ENCODE data around the gene FEM1B. TPM values are rescaled to one million over a fixed set of nuclear protein-coding genes. Genes with fewer than 3 reads are reported as not detected.
A peak's percentile ranks its signal among the peaks of the same experiment; 100 is the strongest.

The FEM1B gene
- total and polyA plus RNA-seq, 4 experiments from 2014 or later = 19.0 to 49.1 (median 38.5) TPM

GRCh38 chr15:68300115-68300940, 22.8 kb downstream of the FEM1B start:
- peaks cover 17% of the 10 kb centered on the region for H3K4me1 ChIP-seq (ENCODE audit: insufficient read depth, low read length)
- no peaks in the 10 kb centered on the region for H3K36me3 ChIP-seq (ENCODE audit: insufficient read depth, low read length)
- no peak for DNase-seq
- peak overlapping the region in 4 of 7 donors; percentile 58 to 91 (median 71) for H3K27ac Mint-ChIP-seq
- H3K4me3 ChIP-seq (ENCODE audit: low read length in 2 of 2) = no peak overlapping the region
- H3K4me3 Mint-ChIP-seq = peak overlapping the region in 1 of 8 donors; percentile 81
- H3K27me3 ChIP-seq (ENCODE audit: insufficient read depth, low read length) = no peaks in the 10 kb centered on the region
- CTCF ChIA-PET (ENCODE audit: partially characterized antibody) = interaction anchor here (0.9 kb wide), 1 partner anchor 11 kb away, joined by 3 read pairs; no protein-coding TSS in a partner anchor
- intact Hi-C loops (cut with micrococcal nuclease) = no loop called here
- no peaks in the 10 kb centered on the region for H3K27me3 Mint-ChIP-seq
- no peaks in the 10 kb centered on the region for H3K9me3 Mint-ChIP-seq
- H3K36me3 Mint-ChIP-seq = no peaks in the 10 kb centered on the region
- no peaks in the 10 kb centered on the region for H3K9me3 ChIP-seq (ENCODE audit: control insufficient read depth in 1 of 2, low read length in 2 of 2)
- POLR2A ChIA-PET (ENCODE audit: partially characterized antibody) = interaction anchor here (0.9 to 3.2 kb wide), 2 partner anchors 23 to 47 kb away, joined by 3 to 26 read pairs; partner anchors contain the start of gene FEM1B
- H3K4me1 Mint-ChIP-seq = peaks cover 13 to 35% (median 22%) of the 10 kb centered on the region in 4 donors
- H3K27ac ChIP-seq (ENCODE audit: low read depth, low read length) = no peak overlapping the region

GRCh38 chr15:68301301-68301700, 23.8 kb downstream of the FEM1B start:
- Mint-ChIP-seq H3K9me3 (no peaks in the 10 kb centered on the region), H3K36me3 (no peaks in the 10 kb centered on the region), H3K27ac (peak overlapping the region in 2 of 7 donors; percentile 19 to 68), H3K4me1 (peaks cover 16 to 39% (median 25%) of the 10 kb centered on the region in 4 donors), H3K27me3 (peaks cover 0 to 3% of the 10 kb centered on the region in 2 donors), H3K4me3 (no peak overlapping the region)
- H3K9me3 ChIP-seq (ENCODE audit: control insufficient read depth in 1 of 2, low read length in 2 of 2) = no peaks in the 10 kb centered on the region
- no peaks in the 10 kb centered on the region for H3K27me3 ChIP-seq (ENCODE audit: insufficient read depth, low read length)
- DNase-seq = no peak
- H3K4me1 ChIP-seq (ENCODE audit: insufficient read depth, low read length) = peaks cover 17% of the 10 kb centered on the region
- no peak overlapping the region for H3K4me3 ChIP-seq (ENCODE audit: low read length in 2 of 2)
- no peaks in the 10 kb centered on the region for H3K36me3 ChIP-seq (ENCODE audit: insufficient read depth, low read length)
- ChIA-PET CTCF (ENCODE audit: partially characterized antibody) (no interaction called here), POLR2A (ENCODE audit: partially characterized antibody) (no interaction called here)
- intact Hi-C loops (cut with micrococcal nuclease) = no loop called here
- H3K27ac ChIP-seq (ENCODE audit: low read depth, low read length) = no peak overlapping the region

GRCh38 chr15:68302729-68303128, 25.2 kb downstream of the FEM1B start:
- Histone ChIP-seq H3K9me3 (ENCODE audit: control insufficient read depth in 1 of 2, low read length in 2 of 2) (no peaks in the 10 kb centered on the region), H3K4me1 (ENCODE audit: insufficient read depth, low read length) (peaks cover 17% of the 10 kb centered on the region), H3K27me3 (ENCODE audit: insufficient read depth, low read length) (no peaks in the 10 kb centered on the region), H3K4me3 (ENCODE audit: low read length in 2 of 2) (no peak overlapping the region), H3K27ac (ENCODE audit: low read depth, low read length) (no peak overlapping the region), H3K36me3 (ENCODE audit: insufficient read depth, low read length) (no peaks in the 10 kb centered on the region)
- H3K27ac Mint-ChIP-seq = no peak overlapping the region
- no peaks in the 10 kb centered on the region for H3K36me3 Mint-ChIP-seq
- H3K4me3 Mint-ChIP-seq = no peak overlapping the region
- DNase-seq = no peak
- peaks cover 20 to 44% (median 31%) of the 10 kb centered on the region in 4 donors for H3K4me1 Mint-ChIP-seq
- no peaks in the 10 kb centered on the region for H3K9me3 Mint-ChIP-seq
- peaks cover 0 to 4% of the 10 kb centered on the region in 2 donors for H3K27me3 Mint-ChIP-seq
- ChIA-PET CTCF (ENCODE audit: partially characterized antibody) (interaction anchor here (8.0 kb wide), 1 partner anchor 50 kb away, joined by 95 read pairs; no protein-coding TSS in a partner anchor), POLR2A (ENCODE audit: partially characterized antibody) (interaction anchor here (0.5 to 1.3 kb wide), 2 partner anchors 26 to 760 kb away, joined by 3 to 5 read pairs; partner anchors contain the start of genes FEM1B and MAP2K5)
- intact Hi-C loops (cut with micrococcal nuclease) = no loop called here

- POLR2A ChIA-PET (ENCODE audit: partially characterized antibody) = interaction anchor here (0.5 to 1.3 kb wide), 2 partner anchors 26 to 761 kb away, joined by 3 to 5 read pairs; partner anchors contain the start of genes FEM1B and MAP2K5
- Mint-ChIP-seq H3K36me3 (no peaks in the 10 kb centered on the region), H3K4me1 (peaks cover 17 to 40% (median 28%) of the 10 kb centered on the region in 4 donors), H3K27ac (no peak overlapping the region), H3K9me3 (no peaks in the 10 kb centered on the region), H3K4me3 (no peak overlapping the region), H3K27me3 (peaks cover 0 to 4% of the 10 kb centered on the region in 2 donors)
- peaks cover 17% of the 10 kb centered on the region for H3K4me1 ChIP-seq (ENCODE audit: insufficient read depth, low read length)
- H3K4me3 ChIP-seq (ENCODE audit: low read length in 2 of 2) = no peak overlapping the region
- CTCF ChIA-PET (ENCODE audit: partially characterized antibody) = interaction anchor here (8.0 kb wide), 1 partner anchor 51 kb away, joined by 95 read pairs; no protein-coding TSS in a partner anchor
- DNase-seq = no peak
- intact Hi-C loops (cut with micrococcal nuclease) = no loop called here
- no peak overlapping the region for H3K27ac ChIP-seq (ENCODE audit: low read depth, low read length)
- no peaks in the 10 kb centered on the region for H3K36me3 ChIP-seq (ENCODE audit: insufficient read depth, low read length)
- no peaks in the 10 kb centered on the region for H3K9me3 ChIP-seq (ENCODE audit: control insufficient read depth in 1 of 2, low read length in 2 of 2)
- no peaks in the 10 kb centered on the region for H3K27me3 ChIP-seq (ENCODE audit: insufficient read depth, low read length)
These were observed 25.6 kb downstream of the FEM1B start for GRCh38 chr15:68303134-68303533.

- H3K4me1 Mint-ChIP-seq = peaks cover 15 to 35% (median 23%) of the 10 kb centered on the region in 4 donors
- peak overlapping the region in 1 of 7 donors; percentile 83 for H3K27ac Mint-ChIP-seq
- no peaks in the 10 kb centered on the region for H3K9me3 ChIP-seq (ENCODE audit: control insufficient read depth in 1 of 2, low read length in 2 of 2)
- ChIA-PET CTCF (ENCODE audit: partially characterized antibody) (interaction anchor here (0.9 to 8.0 kb wide), 2 partner anchors 8 to 51 kb away, joined by 4 to 95 read pairs; no protein-coding TSS in a partner anchor), POLR2A (ENCODE audit: partially characterized antibody) (interaction anchor here (0.5 to 1.3 kb wide), 2 partner anchors 27 to 761 kb away, joined by 3 to 5 read pairs; partner anchors contain the start of genes FEM1B and MAP2K5)
- peaks cover 0 to 4% of the 10 kb centered on the region in 2 donors for H3K27me3 Mint-ChIP-seq
- H3K4me1 ChIP-seq (ENCODE audit: insufficient read depth, low read length) = peaks cover 11% of the 10 kb centered on the region
- H3K36me3 ChIP-seq (ENCODE audit: insufficient read depth, low read length) = no peaks in the 10 kb centered on the region
- peak overlapping the region in 1 of 8 donors; percentile 23 for H3K4me3 Mint-ChIP-seq
- H3K9me3 Mint-ChIP-seq = no peaks in the 10 kb centered on the region
- no peak for DNase-seq
- H3K27ac ChIP-seq (ENCODE audit: low read depth, low read length) = no peak overlapping the region
- H3K27me3 ChIP-seq (ENCODE audit: insufficient read depth, low read length) = no peaks in the 10 kb centered on the region
- intact Hi-C loops (cut with micrococcal nuclease) = no loop called here
- H3K4me3 ChIP-seq (ENCODE audit: low read length in 2 of 2) = no peak overlapping the region
- no peaks in the 10 kb centered on the region for H3K36me3 Mint-ChIP-seq
These were observed 26.3 kb downstream of the FEM1B start for GRCh38 chr15:68303560-68304436.

GRCh38 chr15:68304589-68305337, 27.2 kb downstream of the FEM1B start:
- intact Hi-C loops (cut with micrococcal nuclease) = no loop called here

More at GRCh38 chr15:68304589-68305337, 27.2 kb downstream of the FEM1B start:
- Histone ChIP-seq H3K36me3 (ENCODE audit: insufficient read depth, low read length) (no peaks in the 10 kb centered on the region), H3K4me1 (ENCODE audit: insufficient read depth, low read length) (peaks cover 4% of the 10 kb centered on the region), H3K9me3 (ENCODE audit: control insufficient read depth in 1 of 2, low read length in 2 of 2) (no peaks in the 10 kb centered on the region), H3K4me3 (ENCODE audit: low read length in 2 of 2) (no peak overlapping the region), H3K27me3 (ENCODE audit: insufficient read depth, low read length) (no peaks in the 10 kb centered on the region), H3K27ac (ENCODE audit: low read depth, low read length) (no peak overlapping the region)
- Mint-ChIP-seq H3K27ac (peak overlapping the region in 2 of 7 donors; percentile 42 to 67), H3K36me3 (no peaks in the 10 kb centered on the region), H3K27me3 (peaks cover 0 to 4% of the 10 kb centered on the region in 2 donors), H3K4me3 (no peak overlapping the region), H3K4me1 (peaks cover 8 to 25% (median 14%) of the 10 kb centered on the region in 4 donors), H3K9me3 (no peaks in the 10 kb centered on the region)
- ChIA-PET CTCF (ENCODE audit: partially characterized antibody) (interaction anchor here (0.9 to 8.0 kb wide), 3 partner anchors 9 to 52 kb away, joined by 4 to 95 read pairs (median 9); partner anchors contain the start of gene FEM1B), POLR2A (ENCODE audit: partially characterized antibody) (no interaction called here)
- no peak for DNase-seq
